Keratinocyte (primary cell): Measurements from ENCODE around the gene DGKI. TPM values are rescaled to one million over a fixed set of nuclear protein-coding genes. Genes with fewer than 3 reads are reported as not detected.

Experiments used
- DNase-seq: peaks from one replicate; pipeline ENCODE4 v3.0.0-alpha.2; 2011; ENCODE audit warnings: low read depth, missing footprints, low spot score
- FAIRE-seq: peaks from 2 replicates; lab custom pipeline; 2011; peaks lifted over from hg19 to GRCh38; lab: Jason Lieb, UNC
- H2AFZ ChIP-seq: 2 replicates; pipeline ENCODE4 v1.6.0; 2012; ENCODE audit warnings: low read length, control low read depth, inconsistent platforms; ENCODE audit not compliant: control insufficient read depth
- H3K27ac ChIP-seq: 2 replicates; pipeline ENCODE4 v1.5.1; 2011; ENCODE audit warnings: low read length; ENCODE audit not compliant: control insufficient read depth, insufficient read depth
- H3K27me3 ChIP-seq: 3 replicates; pipeline ENCODE4 v1.6.0; 2011; ENCODE audit warnings: low read length; ENCODE audit not compliant: control insufficient read depth, insufficient read depth; ENCODE audit errors: extremely low read depth
- H3K36me3 ChIP-seq, 2 experiments: 2 replicates in 1 of 2; 3 replicates in 1 of 2; pipeline ENCODE4 v1.5.1; 2011; ENCODE audit warnings: low read length in 2 of 2, mild to moderate bottlenecking in 1 of 2; ENCODE audit not compliant: control insufficient read depth in 2 of 2, insufficient read depth in 2 of 2; ENCODE audit errors: extremely low read depth in 1 of 2
- H3K4me1 ChIP-seq: 3 replicates; pipeline ENCODE4 v1.5.1; 2011; ENCODE audit warnings: low read length; ENCODE audit not compliant: control insufficient read depth, insufficient read depth; ENCODE audit errors: extremely low read depth
- H3K4me2 ChIP-seq: 3 replicates; pipeline ENCODE4 v1.6.0; 2011; ENCODE audit warnings: low read depth, low read length; ENCODE audit not compliant: control insufficient read depth, insufficient read depth; ENCODE audit errors: extremely low read depth
- H3K4me3 ChIP-seq, 3 experiments: fragments of 200-600 bp in 1 of 3; sonication (generic) in 1 of 3; 2 replicates in 2 of 3; 3 replicates in 1 of 3; pipeline ENCODE4 v1.5.1; 2011 to 2016; ENCODE audit warnings: low read length in 3 of 3, mild to moderate bottlenecking in 3 of 3, control low read depth in 2 of 3, inconsistent platforms in 1 of 3, low read depth in 1 of 3, mixed read lengths in 1 of 3, mixed run types in 1 of 3, moderate library complexity in 1 of 3; ENCODE audit not compliant: control insufficient read depth in 2 of 3, insufficient read depth in 2 of 3; ENCODE audit errors: extremely low read depth in 1 of 3
- H3K79me2 ChIP-seq: 2 replicates; pipeline ENCODE4 v1.6.0; 2012; ENCODE audit warnings: low read length; ENCODE audit not compliant: control insufficient read depth, insufficient read depth
- H3K9ac ChIP-seq: 3 replicates; pipeline ENCODE4 v1.6.0; 2011; ENCODE audit warnings: low read length; ENCODE audit not compliant: control insufficient read depth, insufficient read depth; ENCODE audit errors: extremely low read depth
- H3K9me1 ChIP-seq: 3 replicates; pipeline ENCODE4 v1.6.0; 2011; ENCODE audit warnings: low read length; ENCODE audit not compliant: control insufficient read depth, insufficient read depth; ENCODE audit errors: extremely low read depth
- H3K9me3 ChIP-seq: 2 replicates; pipeline ENCODE4 v1.5.1; 2012; ENCODE audit warnings: low read depth, low read length; ENCODE audit not compliant: control insufficient read depth
- H4K20me1 ChIP-seq: 3 replicates; pipeline ENCODE4 v1.6.0; 2011; ENCODE audit warnings: low read length; ENCODE audit not compliant: control insufficient read depth, insufficient read depth; ENCODE audit errors: extremely low read depth
- EZH2 ChIP-seq: IDR thresholded peaks from one replicate; pipeline ENCODE4 v1.6.1; 2012; ENCODE audit warnings: inconsistent platforms, mild to moderate bottlenecking, low read length, moderate library complexity
- dilution Hi-C: fragments of 300-500 bp; cut with MboI; formaldehyde crosslinking; loops from one replicate; pipeline ENCODE4 v1.7.0; 2020; ENCODE audit warnings: low sequenced_read_pairs; ENCODE audit not compliant: extremely low pct_ligation_motif_present
- polyA plus RNA-seq, 5 experiments: library from polyadenylated mRNA; depleted of rRNA in 3 of 5; stranded (reverse) in 3 of 5; stranded (forward) in 1 of 5; unstranded in 1 of 5; fragments of >200 nt; gene quantifications; 1 replicate in 1 of 5; 2 replicates in 3 of 5; 3 replicates in 1 of 5; pipeline versions ENCODE4 v1.2.1 to v1.2.3, GENCODE V29; 2011 to 2012; ENCODE audit warnings: missing spikeins in 2 of 5, low read depth in 1 of 5, low replicate concordance in 1 of 5
- TF ChIP-seq, protein P1 (sequence below), 3 experiments: IDR thresholded peaks in 1 of 3; conservative IDR thresholded peaks in 1 of 3; optimal IDR thresholded peaks in 1 of 3; 2 replicates in 2 of 3; 3 replicates in 1 of 3; pipeline versions ENCODE3 to v1.5.1; 2011; ENCODE audit warnings: low read length in 3 of 3, mild to moderate bottlenecking in 3 of 3, moderate library complexity in 2 of 3, control low read depth in 1 of 3, inconsistent platforms in 1 of 3; ENCODE audit not compliant: insufficient read depth in 2 of 3; ENCODE audit errors: extremely low read depth in 1 of 3

The DGKI gene
- polyA plus RNA-seq, 1 donor (not counting 4 experiments of a cell fraction or from before 2014, with no cell fraction given), result 0.14 TPM

DNA sequence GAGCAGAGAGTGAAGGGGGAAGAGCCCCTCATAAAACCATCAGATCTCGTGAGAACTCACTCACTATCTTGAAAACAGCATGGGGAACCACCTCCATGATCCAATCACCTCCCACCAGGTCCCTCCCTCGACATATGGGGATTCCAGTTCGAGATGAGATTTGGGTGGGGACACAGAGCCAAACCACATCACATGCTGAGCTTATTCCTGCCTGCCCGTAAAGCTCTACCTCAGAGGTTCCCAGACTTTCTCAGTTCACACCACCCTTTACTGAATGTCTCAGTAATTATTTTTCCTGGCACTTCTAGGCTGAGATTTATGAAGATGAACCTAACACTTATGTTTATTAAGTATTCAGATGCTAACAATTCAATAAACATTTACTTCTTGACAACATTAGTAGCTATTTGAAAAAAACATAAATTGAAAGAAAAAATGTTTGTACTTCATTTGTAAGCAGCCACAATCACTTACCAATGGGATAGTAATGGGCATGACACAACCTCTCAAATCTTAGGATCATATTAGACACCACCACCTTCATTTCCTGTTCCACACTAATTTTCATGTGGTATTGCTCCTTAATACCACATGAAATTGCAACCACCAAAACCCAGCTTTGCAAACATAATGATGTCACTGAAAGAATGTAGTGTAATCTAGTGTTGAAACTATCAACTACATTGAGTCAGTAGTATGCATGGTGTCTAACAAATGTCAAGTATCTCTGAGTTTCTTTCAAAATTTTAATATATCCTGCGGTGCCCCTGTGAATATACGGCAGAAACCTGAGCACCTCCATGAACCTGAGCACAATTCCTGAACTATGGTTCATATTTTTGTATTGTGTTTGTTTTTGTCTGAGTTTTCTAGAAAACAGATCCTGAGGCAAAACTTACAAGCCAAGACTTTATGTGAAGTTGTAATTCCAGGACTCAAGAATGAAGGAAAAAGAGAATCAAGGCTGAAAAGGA, 4.5 kb upstream of the DGKI start:
- Histone ChIP-seq H3K9me3 (no peaks in the 10 kb centered on the region), H3K27ac (no peak overlapping the region), H3K4me3 (no peak overlapping the region), H2AFZ (no peak overlapping the region), H3K9me1 (no peaks in the 10 kb centered on the region), H3K9ac (no peak overlapping the region), H3K27me3 (peaks cover 21% of the 10 kb centered on the region), H3K36me3 (no peaks in the 10 kb centered on the region), H4K20me1 (no peaks in the 10 kb centered on the region), H3K4me2 (no peak overlapping the region), H3K79me2 (no peaks in the 10 kb centered on the region), H3K4me1 (no peaks in the 10 kb centered on the region)
- no peak for FAIRE-seq
- TF ChIP-seq EZH2, result no peak
- TF ChIP-seq, protein P1, sequence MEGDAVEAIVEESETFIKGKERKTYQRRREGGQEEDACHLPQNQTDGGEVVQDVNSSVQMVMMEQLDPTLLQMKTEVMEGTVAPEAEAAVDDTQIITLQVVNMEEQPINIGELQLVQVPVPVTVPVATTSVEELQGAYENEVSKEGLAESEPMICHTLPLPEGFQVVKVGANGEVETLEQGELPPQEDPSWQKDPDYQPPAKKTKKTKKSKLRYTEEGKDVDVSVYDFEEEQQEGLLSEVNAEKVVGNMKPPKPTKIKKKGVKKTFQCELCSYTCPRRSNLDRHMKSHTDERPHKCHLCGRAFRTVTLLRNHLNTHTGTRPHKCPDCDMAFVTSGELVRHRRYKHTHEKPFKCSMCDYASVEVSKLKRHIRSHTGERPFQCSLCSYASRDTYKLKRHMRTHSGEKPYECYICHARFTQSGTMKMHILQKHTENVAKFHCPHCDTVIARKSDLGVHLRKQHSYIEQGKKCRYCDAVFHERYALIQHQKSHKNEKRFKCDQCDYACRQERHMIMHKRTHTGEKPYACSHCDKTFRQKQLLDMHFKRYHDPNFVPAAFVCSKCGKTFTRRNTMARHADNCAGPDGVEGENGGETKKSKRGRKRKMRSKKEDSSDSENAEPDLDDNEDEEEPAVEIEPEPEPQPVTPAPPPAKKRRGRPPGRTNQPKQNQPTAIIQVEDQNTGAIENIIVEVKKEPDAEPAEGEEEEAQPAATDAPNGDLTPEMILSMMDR (optimal IDR thresholded peaks at IDR 0.05 in 1 of 3, IDR thresholded peaks at IDR 0.05 in 1 of 3, conservative IDR thresholded peaks at IDR 0.05 in 1 of 3; ENCODE audit: extremely low read depth in 1 of 3, insufficient read depth in 2 of 3, low read length in 3 of 3), result no peak
- DNase-seq, result no peak
- dilution Hi-C loops, result no loop called here

GRCh38 chr7:137850571-137850970, 3.8 kb upstream of the DGKI start:
- Histone ChIP-seq H3K9ac (no peak overlapping the region), H3K4me2 (no peak overlapping the region), H3K9me1 (no peaks in the 10 kb centered on the region), H3K4me1 (no peaks in the 10 kb centered on the region), H2AFZ (no peak overlapping the region), H3K79me2 (no peaks in the 10 kb centered on the region), H3K27me3 (peaks cover 28% of the 10 kb centered on the region), H3K4me3 (no peak overlapping the region), H3K36me3 (no peaks in the 10 kb centered on the region), H3K9me3 (no peaks in the 10 kb centered on the region), H3K27ac (no peak overlapping the region), H4K20me1 (no peaks in the 10 kb centered on the region)
- TF ChIP-seq EZH2, result no peak
- TF ChIP-seq, protein P1 (optimal IDR thresholded peaks at IDR 0.05 in 1 of 3, IDR thresholded peaks at IDR 0.05 in 1 of 3, conservative IDR thresholded peaks at IDR 0.05 in 1 of 3; ENCODE audit: extremely low read depth in 1 of 3, insufficient read depth in 2 of 3, low read length in 3 of 3), result no peak
- no peak for DNase-seq
- no peak for FAIRE-seq
- dilution Hi-C loops, result no loop called here
